Measurements from ENCODE around the gene CTAGE8.
"Not testable (repeated sequence)": the region's sequence is repeated elsewhere in the genome, so short reads cannot be mapped to it uniquely, and the experiment has no call there.

CTAGE8 gene

GRCh38 chr7:144252307-144252706, 16.8 kb downstream of the CTAGE8 start:
- not testable (repeated sequence) for DNase-seq

GRCh38 chr7:144247674-144248330, 21.3 kb downstream of the CTAGE8 start:
- DNase-seq, result not testable (repeated sequence)

- not testable (repeated sequence) for DNase-seq
These were observed 22.1 kb downstream of the CTAGE8 start for GRCh38 chr7:144246967-144247366.

GRCh38 chr7:144245372-144245771, 23.7 kb downstream of the CTAGE8 start:
- DNase-seq, result not testable (repeated sequence)

GRCh38 chr7:144239365-144239764, 29.7 kb downstream of the CTAGE8 start, which contains the start of gene OR2A42:
TSS of gene OR2A42 (minus strand) at chr7:144239605. CDS start at chr7:144232843, 6,762 bp downstream.
- not testable (repeated sequence) for DNase-seq

- DNase-seq, result not testable (repeated sequence)
These were observed 30.5 kb downstream of the CTAGE8 start for GRCh38 chr7:144238530-144239082.

GRCh38 chr7:144233039-144233438, 36.0 kb downstream of the CTAGE8 start:
- not testable (repeated sequence) for DNase-seq

GRCh38 chr7:144231027-144231426, 38.1 kb downstream of the CTAGE8 start:
- DNase-seq, result not testable (repeated sequence)

- DNase-seq, result not testable (repeated sequence)
These were observed 40.3 kb downstream of the CTAGE8 start for GRCh38 chr7:144228810-144229209.

GRCh38 chr7:144226866-144227265, 42.2 kb downstream of the CTAGE8 start:
- DNase-seq, result not testable (repeated sequence)

GRCh38 chr7:144223675-144224074, 45.4 kb downstream of the CTAGE8 start:
- DNase-seq, result not testable (repeated sequence)

GRCh38 chr7:144220531-144220930, 48.6 kb downstream of the CTAGE8 start:
- DNase-seq, result not testable (repeated sequence)

- DNase-seq, result not testable (repeated sequence)
These were observed 49.9 kb downstream of the CTAGE8 start for GRCh38 chr7:144219149-144219548.

- not testable (repeated sequence) for DNase-seq
These were observed 50.5 kb downstream of the CTAGE8 start for GRCh38 chr7:144218581-144218980.

GRCh38 chr7:144217200-144217599, 51.9 kb downstream of the CTAGE8 start:
- not testable (repeated sequence) for DNase-seq

All from CD4-positive, alpha-beta T cell treated with Interleukin-15 for 1 hour (primary cell).